Lung (tissue), 12 donors: ENCODE results near the gene NCOA7. TPM values are rescaled to one million over a fixed set of nuclear protein-coding genes. Genes with fewer than 3 reads are reported as not detected.

Experiments used
- ATAC-seq: fragments of 200-7000 bp; cut with Tn5 transposase; one replicate; pipeline ENCODE4 v1.9.1; 2020; ENCODE audit warnings: moderate number of reproducible peaks; ENCODE audit not compliant: insufficient read depth, low FRiP score
- DNase-seq, 3 donors: peaks; one replicate each; pipeline ENCODE4 v3.0.0-alpha.2; 2013 to 2017
- H3K27ac ChIP-seq, 2 donors: one replicate each; pipeline ENCODE4 v1.5.1; 2013; ENCODE audit warnings: mild to moderate bottlenecking in 2 of 2, moderate library complexity in 2 of 2, control low read depth in 1 of 2, inconsistent platforms in 1 of 2, low read depth in 1 of 2, low read length in 1 of 2
- H3K27me3 ChIP-seq, 3 donors: one replicate each; pipeline ENCODE4 v1.5.1; 2013; ENCODE audit warnings: low read length in 2 of 3; ENCODE audit not compliant: control insufficient read depth in 3 of 3, insufficient read depth in 3 of 3
- H3K36me3 ChIP-seq, 4 donors: one replicate each; pipeline ENCODE4 v1.5.1; 2013; ENCODE audit warnings: low read length in 4 of 4, mild to moderate bottlenecking in 1 of 4, moderate library complexity in 1 of 4; ENCODE audit not compliant: control insufficient read depth in 4 of 4, insufficient read depth in 4 of 4
- H3K4me1 ChIP-seq, 5 donors: one replicate each; pipeline ENCODE4 v1.5.1; 2013; ENCODE audit warnings: low read length in 5 of 5, mild to moderate bottlenecking in 2 of 5, moderate library complexity in 1 of 5; ENCODE audit not compliant: control insufficient read depth in 5 of 5, insufficient read depth in 5 of 5
- H3K4me3 ChIP-seq: one replicate; pipeline ENCODE4 v1.5.1; 2013; ENCODE audit warnings: mild to moderate bottlenecking, control low read depth, moderate library complexity
- H3K9ac ChIP-seq, 2 donors: one replicate each; pipeline ENCODE4 v1.5.1; 2013; ENCODE audit warnings: low read length in 2 of 2, control low read depth in 1 of 2; ENCODE audit not compliant: insufficient read depth in 1 of 2
- H3K9me3 ChIP-seq, 4 donors: one replicate each; pipeline ENCODE4 v1.5.1; 2013; ENCODE audit warnings: low read length in 3 of 4, mild to moderate bottlenecking in 1 of 4, moderate library complexity in 1 of 4; ENCODE audit not compliant: control insufficient read depth in 4 of 4, insufficient read depth in 3 of 4
- CTCF ChIP-seq: IDR thresholded peaks from 2 replicates; pipeline ENCODE4 v1.5.1; 2012; ENCODE audit warnings: mild to moderate bottlenecking; ENCODE audit errors: control extremely low read depth, extremely low read depth
- WGBS, 2 donors: extraction: QIAGEN DNeasy Blood & Tissue Kit; methylation state at CpG; one replicate each; pipeline ENCODE4 v1.1.7; 2013; 5-methylcytosine and 5-hydroxymethylcytosine counted together
- polyA plus RNA-seq, 2 donors: library from polyadenylated mRNA; stranded (reverse); fragments of 200-250 nt; gene quantifications; one replicate each; pipeline ENCODE4 v1.2.1, GENCODE V29; 2013
- total RNA-seq, 2 donors: library from RNA; depleted of rRNA in 1 of 2; stranded (reverse); fragments of >200 nt in 1 of 2; gene quantifications; one replicate each; pipeline ENCODE4 v1.2.1, GENCODE V29; 2014 to 2021
- donor health status: control.
- donor health status: control.
- donor health status: Bipolar disorder and iron deficiency.
- donor health status: healthy.
- donor health status: DM: yes; HTN: yes; CAD: no.

NCOA7 gene
- total and polyA plus RNA-seq, 4 donors: 28.9 to 81.4 (median 57.2) TPM

GRCh38 chr6:125780540-125781313 is 10.0 kb upstream of the NCOA7 start:
- Histone ChIP-seq H3K27me3 (no peaks in the 10 kb centered on the region), H3K4me1 (no peaks in the 10 kb centered on the region), H3K4me3 (peak overlapping the region; percentile 52), H3K9me3 (no peaks in the 10 kb centered on the region), H3K27ac (peak overlapping the region; percentile 94 to 98), H3K36me3 (no peaks in the 10 kb centered on the region), H3K9ac (peak overlapping the region; percentile 91 to 98)
- no peak for TF ChIP-seq CTCF
- ATAC-seq: peak; percentile 84
- DNase-seq: peak; percentile 61 to 80 (median 74)
- WGBS, 2 donors: 0% methylated on average over 28 of the region's 28 CpGs

GRCh38 chr6:125781314-125781868 is 9.4 kb upstream of the NCOA7 start:
- Histone ChIP-seq H3K9me3 (no peaks in the 10 kb centered on the region), H3K4me1 (no peaks in the 10 kb centered on the region), H3K4me3 (peak overlapping the region; percentile 52), H3K36me3 (no peaks in the 10 kb centered on the region), H3K27me3 (no peaks in the 10 kb centered on the region), H3K9ac (peak overlapping the region; percentile 91 to 98), H3K27ac (peak overlapping the region; percentile 94 to 98)
- 1% methylated on average over 3 of the region's 3 CpGs for WGBS, 2 donors
- peak in 1 of 3 donors; percentile 49 for DNase-seq
- no peak for TF ChIP-seq CTCF
- peak; percentile 35 for ATAC-seq

DNA sequence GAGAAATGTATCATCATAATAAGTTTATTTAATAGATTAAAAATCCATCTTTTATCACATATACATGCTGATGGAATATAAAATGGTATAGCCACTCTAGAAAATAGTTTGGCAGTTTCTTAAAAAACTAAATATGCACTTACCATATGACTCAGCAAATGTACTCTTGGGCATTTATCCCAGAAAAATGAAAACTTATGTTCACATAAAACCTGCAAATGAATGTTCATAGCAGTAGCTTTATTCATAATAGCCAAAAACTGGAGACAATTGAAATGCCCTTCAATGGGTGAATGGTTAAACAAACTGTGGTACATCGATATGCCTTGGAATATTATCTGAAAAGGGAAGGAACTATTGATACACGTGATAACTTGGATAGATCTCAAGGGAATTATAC is 6.4 kb upstream of the NCOA7 start:
- Histone ChIP-seq H3K4me1 (peaks cover 0 to 4% (median 0%) of the 10 kb centered on the region in 5 donors), H3K27ac (no peak overlapping the region), H3K27me3 (no peaks in the 10 kb centered on the region), H3K4me3 (no peak overlapping the region), H3K9ac (no peak overlapping the region), H3K36me3 (no peaks in the 10 kb centered on the region), H3K9me3 (no peaks in the 10 kb centered on the region)
- no peak for ATAC-seq
- DNase-seq: no peak
- WGBS, 2 donors: 75 to 83% methylated on average over 2 of the region's 2 CpGs
- TF ChIP-seq CTCF: no peak
